WTC11 (cell line): ENCODE data around the gene ZNF485. TPM values are rescaled to one million over a fixed set of nuclear protein-coding genes. Genes with fewer than 3 reads are reported as not detected.

Experiments used
- CBFB ChIP-seq: sonication (generic); formaldehyde crosslinking; IDR thresholded peaks from 2 replicates; pipeline ENCODE4 v1.8.1; 2022; ENCODE audit warnings: mild to moderate bottlenecking, low read depth, missing genetic modification reagents
- ELF4 ChIP-seq: sonication (generic); formaldehyde crosslinking; IDR thresholded peaks from 2 replicates; pipeline ENCODE4 v1.8.1; 2022; ENCODE audit warnings: low read depth, mild to moderate bottlenecking, moderate library complexity, missing genetic modification reagents
- JUN ChIP-seq: sonication (generic); formaldehyde crosslinking; IDR thresholded peaks from 2 replicates; pipeline ENCODE4 v1.8.0; 2023; ENCODE audit warnings: mild to moderate bottlenecking, missing genetic modification reagents
- MYBL2 ChIP-seq: sonication (generic); formaldehyde crosslinking; IDR thresholded peaks from 2 replicates; pipeline ENCODE4 v1.8.1; 2023; ENCODE audit warnings: mild to moderate bottlenecking, moderate library complexity, missing genetic modification reagents
- NFATC4 ChIP-seq: fragments of 250-450 bp; sonication (Bioruptor Pico); IDR thresholded peaks from 2 replicates; pipeline ENCODE4 v1.9.0; 2021; ENCODE audit warnings: mild to moderate bottlenecking
- NFE2L1 ChIP-seq: sonication (generic); formaldehyde crosslinking; IDR thresholded peaks from 2 replicates; pipeline ENCODE4 v1.8.1; 2023; ENCODE audit warnings: missing genetic modification reagents
- NR2C2 ChIP-seq: sonication (generic); formaldehyde crosslinking; IDR thresholded peaks from 2 replicates; pipeline ENCODE4 v1.8.0; 2022; ENCODE audit warnings: mild to moderate bottlenecking, missing genetic modification reagents
- NR3C1 ChIP-seq: sonication (generic); formaldehyde crosslinking; conservative IDR thresholded peaks from 2 replicates; pipeline ENCODE4 v1.8.1; 2023; ENCODE audit warnings: low read depth, mild to moderate bottlenecking, missing genetic modification reagents
- RELA ChIP-seq: sonication (generic); formaldehyde crosslinking; IDR thresholded peaks from 2 replicates; pipeline ENCODE4 v1.8.1; 2022; ENCODE audit warnings: missing genetic modification reagents, mild to moderate bottlenecking, borderline replicate concordance
- ZNF121 ChIP-seq: sonication (generic); formaldehyde crosslinking; IDR thresholded peaks from 2 replicates; pipeline ENCODE4 v1.8.0; 2023; ENCODE audit warnings: missing genetic modification reagents
- total RNA-seq: library from RNA; stranded (reverse); gene quantifications from 3 replicates; pipeline ENCODE4 v1.2.3, GENCODE V29; 2021
- TF ChIP-seq, protein P1 (sequence below): sonication (generic); formaldehyde crosslinking; IDR thresholded peaks from 2 replicates; pipeline ENCODE4 v1.8.0; 2023; ENCODE audit warnings: missing genetic modification reagents, mild to moderate bottlenecking, borderline replicate concordance
- TF ChIP-seq, protein P2 (sequence below): fragments of 250-450 bp; sonication (Bioruptor Pico); conservative IDR thresholded peaks from 2 replicates; pipeline ENCODE4 v1.9.0; 2021; ENCODE audit warnings: mild to moderate bottlenecking
- TF ChIP-seq, protein P3 (sequence below): fragments of 250-450 bp; sonication (Bioruptor Pico); IDR thresholded peaks from 2 replicates; pipeline ENCODE4 v1.9.0; 2021; ENCODE audit warnings: mild to moderate bottlenecking, borderline replicate concordance
- TF ChIP-seq, protein P4 (sequence below): sonication (generic); formaldehyde crosslinking; IDR thresholded peaks from 2 replicates; pipeline ENCODE4 v1.8.0; 2022; ENCODE audit warnings: mild to moderate bottlenecking, missing genetic modification reagents
- TF ChIP-seq, protein P5 (sequence below): sonication (generic); formaldehyde crosslinking; IDR thresholded peaks from 2 replicates; pipeline ENCODE4 v1.8.1; 2023; ENCODE audit warnings: mild to moderate bottlenecking, missing genetic modification reagents, borderline replicate concordance
- TF ChIP-seq, protein P6 (sequence below): fragments of 250-450 bp; sonication (Bioruptor Pico); IDR thresholded peaks from 2 replicates; pipeline ENCODE4 v1.8.0; 2021; ENCODE audit warnings: mild to moderate bottlenecking

Gene ZNF485
- total RNA-seq, 1 experiment from 2014 or later: 9.6 TPM

- TF ChIP-seq, protein P1, sequence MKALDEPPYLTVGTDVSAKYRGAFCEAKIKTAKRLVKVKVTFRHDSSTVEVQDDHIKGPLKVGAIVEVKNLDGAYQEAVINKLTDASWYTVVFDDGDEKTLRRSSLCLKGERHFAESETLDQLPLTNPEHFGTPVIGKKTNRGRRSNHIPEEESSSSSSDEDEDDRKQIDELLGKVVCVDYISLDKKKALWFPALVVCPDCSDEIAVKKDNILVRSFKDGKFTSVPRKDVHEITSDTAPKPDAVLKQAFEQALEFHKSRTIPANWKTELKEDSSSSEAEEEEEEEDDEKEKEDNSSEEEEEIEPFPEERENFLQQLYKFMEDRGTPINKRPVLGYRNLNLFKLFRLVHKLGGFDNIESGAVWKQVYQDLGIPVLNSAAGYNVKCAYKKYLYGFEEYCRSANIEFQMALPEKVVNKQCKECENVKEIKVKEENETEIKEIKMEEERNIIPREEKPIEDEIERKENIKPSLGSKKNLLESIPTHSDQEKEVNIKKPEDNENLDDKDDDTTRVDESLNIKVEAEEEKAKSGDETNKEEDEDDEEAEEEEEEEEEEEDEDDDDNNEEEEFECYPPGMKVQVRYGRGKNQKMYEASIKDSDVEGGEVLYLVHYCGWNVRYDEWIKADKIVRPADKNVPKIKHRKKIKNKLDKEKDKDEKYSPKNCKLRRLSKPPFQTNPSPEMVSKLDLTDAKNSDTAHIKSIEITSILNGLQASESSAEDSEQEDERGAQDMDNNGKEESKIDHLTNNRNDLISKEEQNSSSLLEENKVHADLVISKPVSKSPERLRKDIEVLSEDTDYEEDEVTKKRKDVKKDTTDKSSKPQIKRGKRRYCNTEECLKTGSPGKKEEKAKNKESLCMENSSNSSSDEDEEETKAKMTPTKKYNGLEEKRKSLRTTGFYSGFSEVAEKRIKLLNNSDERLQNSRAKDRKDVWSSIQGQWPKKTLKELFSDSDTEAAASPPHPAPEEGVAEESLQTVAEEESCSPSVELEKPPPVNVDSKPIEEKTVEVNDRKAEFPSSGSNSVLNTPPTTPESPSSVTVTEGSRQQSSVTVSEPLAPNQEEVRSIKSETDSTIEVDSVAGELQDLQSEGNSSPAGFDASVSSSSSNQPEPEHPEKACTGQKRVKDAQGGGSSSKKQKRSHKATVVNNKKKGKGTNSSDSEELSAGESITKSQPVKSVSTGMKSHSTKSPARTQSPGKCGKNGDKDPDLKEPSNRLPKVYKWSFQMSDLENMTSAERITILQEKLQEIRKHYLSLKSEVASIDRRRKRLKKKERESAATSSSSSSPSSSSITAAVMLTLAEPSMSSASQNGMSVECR: peak; percentile 96; the same call in 1 of the 2 replicates
- TF ChIP-seq CBFB (peak; percentile 75; the same call in 1 of the 2 replicates), NR3C1 (CRISPR knock-in tag) (no peak; the same call in 1 of the 2 replicates), ZNF121 (CRISPR knock-in tag) (0 out of 2 replicates have a peak, but pooled peaks have one; percentile 9), NFATC4 (no peak), NR2C2 (CRISPR knock-in tag) (peak; percentile 75), MYBL2 (CRISPR knock-in tag) (peak; percentile 89), RELA (CRISPR knock-in tag) (peak; percentile 98), NFE2L1 (peak; percentile 96), ELF4 (CRISPR knock-in tag) (peak; percentile 97), JUN (CRISPR knock-in tag) (peak; percentile 97)
- TF ChIP-seq, protein P2, sequence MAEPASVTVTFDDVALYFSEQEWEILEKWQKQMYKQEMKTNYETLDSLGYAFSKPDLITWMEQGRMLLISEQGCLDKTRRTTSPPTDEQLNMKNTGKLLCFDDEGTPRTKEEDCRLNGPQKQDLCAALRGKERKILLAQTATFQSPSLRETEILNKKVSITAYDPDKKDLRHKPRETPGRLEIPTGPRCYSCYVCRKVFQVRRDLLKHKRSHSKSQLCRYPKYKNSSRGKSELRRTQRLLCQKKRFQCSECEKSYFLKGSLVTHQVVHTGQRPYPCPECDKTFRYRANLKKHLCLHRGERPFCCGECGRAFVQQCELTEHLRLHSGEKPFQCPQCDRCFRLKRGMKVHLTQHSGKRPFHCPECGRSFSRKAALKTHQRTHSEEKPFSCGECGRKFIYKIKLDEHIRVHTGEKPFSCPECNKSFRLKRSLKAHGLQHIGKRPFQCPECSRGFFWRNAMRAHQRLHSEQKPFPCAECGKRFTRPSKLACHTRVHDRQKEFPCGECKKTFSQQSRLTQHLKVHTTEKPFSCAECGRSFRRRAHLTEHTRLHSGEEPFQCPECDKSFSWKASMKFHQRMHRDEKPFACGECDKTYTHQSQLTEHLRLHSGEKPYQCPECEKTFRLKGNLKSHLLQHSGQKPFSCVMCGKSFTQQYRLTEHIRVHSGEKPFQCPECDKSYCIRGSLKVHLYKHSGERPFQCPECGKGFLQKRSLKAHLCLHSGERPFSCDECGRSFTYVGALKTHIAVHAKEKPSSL: no peak
- TF ChIP-seq, protein P3, sequence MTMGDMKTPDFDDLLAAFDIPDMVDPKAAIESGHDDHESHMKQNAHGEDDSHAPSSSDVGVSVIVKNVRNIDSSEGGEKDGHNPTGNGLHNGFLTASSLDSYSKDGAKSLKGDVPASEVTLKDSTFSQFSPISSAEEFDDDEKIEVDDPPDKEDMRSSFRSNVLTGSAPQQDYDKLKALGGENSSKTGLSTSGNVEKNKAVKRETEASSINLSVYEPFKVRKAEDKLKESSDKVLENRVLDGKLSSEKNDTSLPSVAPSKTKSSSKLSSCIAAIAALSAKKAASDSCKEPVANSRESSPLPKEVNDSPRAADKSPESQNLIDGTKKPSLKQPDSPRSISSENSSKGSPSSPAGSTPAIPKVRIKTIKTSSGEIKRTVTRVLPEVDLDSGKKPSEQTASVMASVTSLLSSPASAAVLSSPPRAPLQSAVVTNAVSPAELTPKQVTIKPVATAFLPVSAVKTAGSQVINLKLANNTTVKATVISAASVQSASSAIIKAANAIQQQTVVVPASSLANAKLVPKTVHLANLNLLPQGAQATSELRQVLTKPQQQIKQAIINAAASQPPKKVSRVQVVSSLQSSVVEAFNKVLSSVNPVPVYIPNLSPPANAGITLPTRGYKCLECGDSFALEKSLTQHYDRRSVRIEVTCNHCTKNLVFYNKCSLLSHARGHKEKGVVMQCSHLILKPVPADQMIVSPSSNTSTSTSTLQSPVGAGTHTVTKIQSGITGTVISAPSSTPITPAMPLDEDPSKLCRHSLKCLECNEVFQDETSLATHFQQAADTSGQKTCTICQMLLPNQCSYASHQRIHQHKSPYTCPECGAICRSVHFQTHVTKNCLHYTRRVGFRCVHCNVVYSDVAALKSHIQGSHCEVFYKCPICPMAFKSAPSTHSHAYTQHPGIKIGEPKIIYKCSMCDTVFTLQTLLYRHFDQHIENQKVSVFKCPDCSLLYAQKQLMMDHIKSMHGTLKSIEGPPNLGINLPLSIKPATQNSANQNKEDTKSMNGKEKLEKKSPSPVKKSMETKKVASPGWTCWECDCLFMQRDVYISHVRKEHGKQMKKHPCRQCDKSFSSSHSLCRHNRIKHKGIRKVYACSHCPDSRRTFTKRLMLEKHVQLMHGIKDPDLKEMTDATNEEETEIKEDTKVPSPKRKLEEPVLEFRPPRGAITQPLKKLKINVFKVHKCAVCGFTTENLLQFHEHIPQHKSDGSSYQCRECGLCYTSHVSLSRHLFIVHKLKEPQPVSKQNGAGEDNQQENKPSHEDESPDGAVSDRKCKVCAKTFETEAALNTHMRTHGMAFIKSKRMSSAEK: no peak
- TF ChIP-seq, protein P4, sequence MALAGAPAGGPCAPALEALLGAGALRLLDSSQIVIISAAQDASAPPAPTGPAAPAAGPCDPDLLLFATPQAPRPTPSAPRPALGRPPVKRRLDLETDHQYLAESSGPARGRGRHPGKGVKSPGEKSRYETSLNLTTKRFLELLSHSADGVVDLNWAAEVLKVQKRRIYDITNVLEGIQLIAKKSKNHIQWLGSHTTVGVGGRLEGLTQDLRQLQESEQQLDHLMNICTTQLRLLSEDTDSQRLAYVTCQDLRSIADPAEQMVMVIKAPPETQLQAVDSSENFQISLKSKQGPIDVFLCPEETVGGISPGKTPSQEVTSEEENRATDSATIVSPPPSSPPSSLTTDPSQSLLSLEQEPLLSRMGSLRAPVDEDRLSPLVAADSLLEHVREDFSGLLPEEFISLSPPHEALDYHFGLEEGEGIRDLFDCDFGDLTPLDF (CRISPR knock-in tag): peak; percentile 85; the same call in 1 of the 2 replicates
- TF ChIP-seq, protein P5, sequence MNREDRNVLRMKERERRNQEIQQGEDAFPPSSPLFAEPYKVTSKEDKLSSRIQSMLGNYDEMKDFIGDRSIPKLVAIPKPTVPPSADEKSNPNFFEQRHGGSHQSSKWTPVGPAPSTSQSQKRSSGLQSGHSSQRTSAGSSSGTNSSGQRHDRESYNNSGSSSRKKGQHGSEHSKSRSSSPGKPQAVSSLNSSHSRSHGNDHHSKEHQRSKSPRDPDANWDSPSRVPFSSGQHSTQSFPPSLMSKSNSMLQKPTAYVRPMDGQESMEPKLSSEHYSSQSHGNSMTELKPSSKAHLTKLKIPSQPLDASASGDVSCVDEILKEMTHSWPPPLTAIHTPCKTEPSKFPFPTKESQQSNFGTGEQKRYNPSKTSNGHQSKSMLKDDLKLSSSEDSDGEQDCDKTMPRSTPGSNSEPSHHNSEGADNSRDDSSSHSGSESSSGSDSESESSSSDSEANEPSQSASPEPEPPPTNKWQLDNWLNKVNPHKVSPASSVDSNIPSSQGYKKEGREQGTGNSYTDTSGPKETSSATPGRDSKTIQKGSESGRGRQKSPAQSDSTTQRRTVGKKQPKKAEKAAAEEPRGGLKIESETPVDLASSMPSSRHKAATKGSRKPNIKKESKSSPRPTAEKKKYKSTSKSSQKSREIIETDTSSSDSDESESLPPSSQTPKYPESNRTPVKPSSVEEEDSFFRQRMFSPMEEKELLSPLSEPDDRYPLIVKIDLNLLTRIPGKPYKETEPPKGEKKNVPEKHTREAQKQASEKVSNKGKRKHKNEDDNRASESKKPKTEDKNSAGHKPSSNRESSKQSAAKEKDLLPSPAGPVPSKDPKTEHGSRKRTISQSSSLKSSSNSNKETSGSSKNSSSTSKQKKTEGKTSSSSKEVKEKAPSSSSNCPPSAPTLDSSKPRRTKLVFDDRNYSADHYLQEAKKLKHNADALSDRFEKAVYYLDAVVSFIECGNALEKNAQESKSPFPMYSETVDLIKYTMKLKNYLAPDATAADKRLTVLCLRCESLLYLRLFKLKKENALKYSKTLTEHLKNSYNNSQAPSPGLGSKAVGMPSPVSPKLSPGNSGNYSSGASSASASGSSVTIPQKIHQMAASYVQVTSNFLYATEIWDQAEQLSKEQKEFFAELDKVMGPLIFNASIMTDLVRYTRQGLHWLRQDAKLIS: no peak
- TF ChIP-seq, protein P6, sequence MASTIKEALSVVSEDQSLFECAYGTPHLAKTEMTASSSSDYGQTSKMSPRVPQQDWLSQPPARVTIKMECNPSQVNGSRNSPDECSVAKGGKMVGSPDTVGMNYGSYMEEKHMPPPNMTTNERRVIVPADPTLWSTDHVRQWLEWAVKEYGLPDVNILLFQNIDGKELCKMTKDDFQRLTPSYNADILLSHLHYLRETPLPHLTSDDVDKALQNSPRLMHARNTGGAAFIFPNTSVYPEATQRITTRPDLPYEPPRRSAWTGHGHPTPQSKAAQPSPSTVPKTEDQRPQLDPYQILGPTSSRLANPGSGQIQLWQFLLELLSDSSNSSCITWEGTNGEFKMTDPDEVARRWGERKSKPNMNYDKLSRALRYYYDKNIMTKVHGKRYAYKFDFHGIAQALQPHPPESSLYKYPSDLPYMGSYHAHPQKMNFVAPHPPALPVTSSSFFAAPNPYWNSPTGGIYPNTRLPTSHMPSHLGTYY: no peak
Measured at GRCh38 chr10:43574001-43574892, 32.0 kb upstream of the ZNF485 start, which contains the start of gene ZNF239 (continued).
